Measurements from ENCODE around the gene NSRP1. TPM values are rescaled to one million over a fixed set of nuclear protein-coding genes. Genes with fewer than 3 reads are reported as not detected.

NSRP1 gene
- polyA plus RNA-seq, 1 donor (not counting 4 experiments of a cell fraction or from before 2014, with no cell fraction given) = 12.7 TPM

- Histone ChIP-seq H3K4me3 (ENCODE audit: control insufficient read depth in 2 of 3, extremely low read depth in 1 of 3, insufficient read depth in 2 of 3, low read depth in 1 of 3, low read length in 3 of 3) (no peak overlapping the region), H3K9me1 (ENCODE audit: control insufficient read depth, extremely low read depth, insufficient read depth, low read length) (no peaks in the 10 kb centered on the region), H3K27ac (ENCODE audit: control insufficient read depth, insufficient read depth, low read length) (no peak overlapping the region), H4K20me1 (ENCODE audit: control insufficient read depth, extremely low read depth, insufficient read depth, low read length) (no peaks in the 10 kb centered on the region), H3K4me1 (ENCODE audit: control insufficient read depth, extremely low read depth, insufficient read depth, low read length) (peaks cover 9% of the 10 kb centered on the region), H3K9ac (ENCODE audit: control insufficient read depth, extremely low read depth, insufficient read depth, low read length) (no peak overlapping the region), H3K9me3 (ENCODE audit: control insufficient read depth, low read depth, low read length) (no peaks in the 10 kb centered on the region), H3K4me2 (ENCODE audit: control insufficient read depth, extremely low read depth, insufficient read depth, low read depth, low read length) (no peak overlapping the region), H3K36me3 (ENCODE audit: control insufficient read depth in 2 of 2, extremely low read depth in 1 of 2, insufficient read depth in 2 of 2, low read length in 2 of 2) (no peaks in the 10 kb centered on the region), H3K79me2 (ENCODE audit: control insufficient read depth, insufficient read depth, low read length) (no peaks in the 10 kb centered on the region), H2AFZ (ENCODE audit: control insufficient read depth, low read length) (no peak overlapping the region), H3K27me3 (ENCODE audit: control insufficient read depth, extremely low read depth, insufficient read depth, low read length) (peaks cover 75% of the 10 kb centered on the region)
- TF ChIP-seq EZH2 (IDR thresholded peaks at IDR 0.05; ENCODE audit: low read length) (no peak), CTCF (optimal IDR thresholded peaks at IDR 0.05 in 1 of 3, IDR thresholded peaks at IDR 0.05 in 1 of 3, conservative IDR thresholded peaks at IDR 0.05 in 1 of 3; ENCODE audit: extremely low read depth in 1 of 3, insufficient read depth in 2 of 3, low read length in 3 of 3) (no peak)
- FAIRE-seq (no peak), DNase-seq (ENCODE audit: low read depth, low spot score) (no peak)
- dilution Hi-C loops (cut with MboI; ENCODE audit: extremely low pct_ligation_motif_present, low sequenced_read_pairs) = no loop called here
Observed at GRCh38 chr17:30234296-30234695, 117.7 kb downstream of the NSRP1 start.

DNA sequence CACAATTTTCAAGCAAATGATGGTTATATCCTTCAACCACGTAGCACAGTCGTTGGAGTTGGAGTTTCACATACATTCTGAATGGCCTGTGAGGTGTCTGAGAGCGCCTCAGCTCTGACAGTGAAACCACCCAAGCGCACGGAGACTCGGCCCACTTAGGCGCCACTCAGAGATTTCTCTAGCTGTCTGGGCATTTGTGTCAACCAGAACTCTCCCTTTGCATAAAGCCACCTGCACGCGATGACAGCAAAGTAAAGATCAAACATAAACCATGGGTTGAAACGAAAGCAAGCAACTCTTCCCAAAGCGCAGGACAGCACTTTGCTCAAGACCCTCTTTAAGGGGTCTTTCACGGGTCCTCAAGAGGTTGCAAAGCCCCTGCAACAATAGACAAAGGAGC is 118.3 kb downstream of the NSRP1 start:
- Histone ChIP-seq H3K4me3 (ENCODE audit: control insufficient read depth in 2 of 3, extremely low read depth in 1 of 3, insufficient read depth in 2 of 3, low read depth in 1 of 3, low read length in 3 of 3) (peak overlapping the region in 1 of 3 experiments; percentile 59), H4K20me1 (ENCODE audit: control insufficient read depth, extremely low read depth, insufficient read depth, low read length) (no peaks in the 10 kb centered on the region), H3K9me1 (ENCODE audit: control insufficient read depth, extremely low read depth, insufficient read depth, low read length) (no peaks in the 10 kb centered on the region), H3K36me3 (ENCODE audit: control insufficient read depth in 2 of 2, extremely low read depth in 1 of 2, insufficient read depth in 2 of 2, low read length in 2 of 2) (no peaks in the 10 kb centered on the region), H3K79me2 (ENCODE audit: control insufficient read depth, insufficient read depth, low read length) (no peaks in the 10 kb centered on the region), H3K4me1 (ENCODE audit: control insufficient read depth, extremely low read depth, insufficient read depth, low read length) (peaks cover 8% of the 10 kb centered on the region), H2AFZ (ENCODE audit: control insufficient read depth, low read length) (no peak overlapping the region), H3K27ac (ENCODE audit: control insufficient read depth, insufficient read depth, low read length) (no peak overlapping the region), H3K27me3 (ENCODE audit: control insufficient read depth, extremely low read depth, insufficient read depth, low read length) (peaks cover 81% of the 10 kb centered on the region), H3K9ac (ENCODE audit: control insufficient read depth, extremely low read depth, insufficient read depth, low read length) (no peak overlapping the region), H3K4me2 (ENCODE audit: control insufficient read depth, extremely low read depth, insufficient read depth, low read depth, low read length) (peak overlapping the region; percentile 82), H3K9me3 (ENCODE audit: control insufficient read depth, low read depth, low read length) (no peaks in the 10 kb centered on the region)
- DNase-seq (ENCODE audit: low read depth, low spot score) = no peak
- no peak for TF ChIP-seq CTCF (optimal IDR thresholded peaks at IDR 0.05 in 1 of 3, IDR thresholded peaks at IDR 0.05 in 1 of 3, conservative IDR thresholded peaks at IDR 0.05 in 1 of 3; ENCODE audit: extremely low read depth in 1 of 3, insufficient read depth in 2 of 3, low read length in 3 of 3)
- peak; percentile 77 for TF ChIP-seq EZH2 (IDR thresholded peaks at IDR 0.05; ENCODE audit: low read length)
- dilution Hi-C loops (cut with MboI; ENCODE audit: extremely low pct_ligation_motif_present, low sequenced_read_pairs) = no loop called here
- no peak for FAIRE-seq

All from keratinocyte (primary cell).